NCI-H1417 (cell line): ENCODE data around the gene HS6ST3.
"Not testable (repeated sequence)": the region's sequence is repeated elsewhere in the genome, so short reads cannot be mapped to it uniquely, and the experiment has no call there.

Experiments used
- DNase-seq, 3 experiments: peaks; one replicate each; lab custom pipeline; 2025; lab: John Stamatoyannopoulos, UW

HS6ST3 gene

GRCh38 chr13:96091164-96092117 lies 1.5 kb downstream of the HS6ST3 start:
- DNase-seq, result peak in 2 of 3 experiments; percentile 40 to 42

GRCh38 chr13:96093296-96094006 lies 3.5 kb downstream of the HS6ST3 start:
- peak in 1 of 3 experiments; percentile 30 for DNase-seq

- no peak for DNase-seq
Observed at GRCh38 chr13:96100457-96101220, 10.7 kb downstream of the HS6ST3 start.

GRCh38 chr13:96104516-96104915 lies 14.6 kb downstream of the HS6ST3 start:
- DNase-seq, result no peak

GRCh38 chr13:96108072-96108471 lies 18.2 kb downstream of the HS6ST3 start:
- peak in 1 of 3 experiments; percentile 17 for DNase-seq

GRCh38 chr13:96109125-96109524 lies 19.2 kb downstream of the HS6ST3 start:
- DNase-seq, result no peak

- DNase-seq, result no peak
Observed at GRCh38 chr13:96112936-96113335, 23.0 kb downstream of the HS6ST3 start.

GRCh38 chr13:96115368-96115767 lies 25.5 kb downstream of the HS6ST3 start:
- DNase-seq, result not testable (repeated sequence)

GRCh38 chr13:96119921-96120320 lies 30.0 kb downstream of the HS6ST3 start:
- DNase-seq, result no peak

- no peak for DNase-seq
Observed at GRCh38 chr13:96130818-96131340, 41.0 kb downstream of the HS6ST3 start.

GRCh38 chr13:96141032-96141431 lies 51.1 kb downstream of the HS6ST3 start:
- peak in 2 of 3 experiments; percentile 31 to 46 for DNase-seq

GRCh38 chr13:96159725-96160124 lies 69.8 kb downstream of the HS6ST3 start:
- no peak for DNase-seq

- DNase-seq, result no peak
Observed at GRCh38 chr13:96161141-96161540, 71.2 kb downstream of the HS6ST3 start.

GRCh38 chr13:96165840-96166239 lies 75.9 kb downstream of the HS6ST3 start:
- DNase-seq, result no peak

- DNase-seq, result no peak
Observed at GRCh38 chr13:96172066-96172465, 82.2 kb downstream of the HS6ST3 start.

- DNase-seq, result no peak
Observed at GRCh38 chr13:96178759-96179158, 88.9 kb downstream of the HS6ST3 start.

GRCh38 chr13:96179309-96179708 lies 89.4 kb downstream of the HS6ST3 start:
- DNase-seq, result no peak

- DNase-seq, result no peak
Observed at GRCh38 chr13:96181911-96182310, 92.0 kb downstream of the HS6ST3 start.

GRCh38 chr13:96185818-96186217 lies 95.9 kb downstream of the HS6ST3 start:
- no peak for DNase-seq

- DNase-seq, result peak in 2 of 3 experiments; percentile 38 to 44
Observed at GRCh38 chr13:96191367-96191766, 101.5 kb downstream of the HS6ST3 start.

GRCh38 chr13:96193728-96194310 lies 103.9 kb downstream of the HS6ST3 start:
- no peak for DNase-seq

- DNase-seq, result no peak
Observed at GRCh38 chr13:96198038-96198437, 108.1 kb downstream of the HS6ST3 start.
